Type B pancreatic cell (in vitro differentiated cells): ENCODE measurements around the gene SYTL1. TPM values are rescaled to one million over a fixed set of nuclear protein-coding genes. Genes with fewer than 3 reads are reported as not detected.

Experiments
- DNase-seq: peaks from one replicate; pipeline ENCODE4 v3.0.0; 2021; ENCODE audit warnings: mixed read lengths; ENCODE audit not compliant: unreplicated experiment; ENCODE audit errors: extremely low spot score
- H3K27ac Mint-ChIP-seq: 2 replicates; pipeline ENCODE4 v1.8.0; 2021; ENCODE audit warnings: mild to moderate bottlenecking, mixed read lengths
- H3K27me3 Mint-ChIP-seq: 2 replicates; pipeline ENCODE4 v1.8.0; 2021; ENCODE audit warnings: mixed read lengths
- H3K36me3 Mint-ChIP-seq: 2 replicates; pipeline ENCODE4 v1.8.0; 2021; ENCODE audit warnings: mixed read lengths
- H3K4me1 Mint-ChIP-seq: one replicate; pipeline ENCODE4 v1.8.0; 2021; ENCODE audit warnings: mixed read lengths; ENCODE audit not compliant: unreplicated experiment
- H3K4me3 Mint-ChIP-seq: 2 replicates; pipeline ENCODE4 v1.8.0; 2021; ENCODE audit warnings: mild to moderate bottlenecking, mixed read lengths
- H3K9me3 Mint-ChIP-seq: 2 replicates; pipeline ENCODE4 v1.8.0; 2021; ENCODE audit warnings: mixed read lengths
- total RNA-seq: library from RNA; stranded (reverse); gene quantifications from 2 replicates; pipeline ENCODE4 v1.2.1, GENCODE V29; 2021; ENCODE audit warnings: low replicate concordance
- TF ChIP-seq, protein P1 (sequence below): fragments of 200-600 bp; sonication (generic); conservative IDR thresholded peaks from 2 replicates; pipeline ENCODE4 v1.5.0; 2021; ENCODE audit warnings: antibody characterized with exemption, mild to moderate bottlenecking

Gene SYTL1
- total RNA-seq, 1 donor from 2014 or later: 37.2 TPM

DNA sequence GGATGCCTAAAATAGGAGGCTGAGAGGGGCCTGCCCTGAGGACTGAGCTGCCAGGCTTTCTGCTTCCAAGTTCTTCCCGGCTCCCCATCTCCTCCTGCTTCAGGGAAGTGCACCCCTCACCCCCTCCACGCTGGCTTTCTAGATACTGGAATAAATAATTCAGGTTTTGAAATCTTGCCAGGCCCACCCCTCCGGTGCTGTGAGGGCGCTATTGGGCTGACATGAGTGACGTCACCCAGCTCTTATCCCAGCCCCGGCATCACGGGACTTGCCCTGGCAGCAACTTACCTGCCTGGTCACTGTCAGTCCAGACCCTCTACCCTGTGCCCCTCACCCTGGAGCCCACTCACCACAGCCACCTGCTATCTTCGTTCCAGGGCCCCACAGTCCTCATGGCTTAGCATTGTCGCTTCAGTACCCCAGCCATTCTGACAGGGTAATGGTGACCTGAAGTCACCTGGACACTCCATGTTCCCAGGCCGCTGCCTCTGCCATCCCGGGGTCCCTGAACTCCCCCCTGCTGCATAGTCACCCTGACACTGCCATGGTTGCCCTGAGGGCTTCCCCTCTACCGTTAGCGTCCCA is 49.8 kb downstream of the SYTL1 start:
- peaks cover 13% of the 10 kb centered on the region for H3K27me3 Mint-ChIP-seq
- H3K4me3 Mint-ChIP-seq: peak overlapping the region; percentile 89
- no peaks in the 10 kb centered on the region for H3K9me3 Mint-ChIP-seq
- TF ChIP-seq, protein P1, sequence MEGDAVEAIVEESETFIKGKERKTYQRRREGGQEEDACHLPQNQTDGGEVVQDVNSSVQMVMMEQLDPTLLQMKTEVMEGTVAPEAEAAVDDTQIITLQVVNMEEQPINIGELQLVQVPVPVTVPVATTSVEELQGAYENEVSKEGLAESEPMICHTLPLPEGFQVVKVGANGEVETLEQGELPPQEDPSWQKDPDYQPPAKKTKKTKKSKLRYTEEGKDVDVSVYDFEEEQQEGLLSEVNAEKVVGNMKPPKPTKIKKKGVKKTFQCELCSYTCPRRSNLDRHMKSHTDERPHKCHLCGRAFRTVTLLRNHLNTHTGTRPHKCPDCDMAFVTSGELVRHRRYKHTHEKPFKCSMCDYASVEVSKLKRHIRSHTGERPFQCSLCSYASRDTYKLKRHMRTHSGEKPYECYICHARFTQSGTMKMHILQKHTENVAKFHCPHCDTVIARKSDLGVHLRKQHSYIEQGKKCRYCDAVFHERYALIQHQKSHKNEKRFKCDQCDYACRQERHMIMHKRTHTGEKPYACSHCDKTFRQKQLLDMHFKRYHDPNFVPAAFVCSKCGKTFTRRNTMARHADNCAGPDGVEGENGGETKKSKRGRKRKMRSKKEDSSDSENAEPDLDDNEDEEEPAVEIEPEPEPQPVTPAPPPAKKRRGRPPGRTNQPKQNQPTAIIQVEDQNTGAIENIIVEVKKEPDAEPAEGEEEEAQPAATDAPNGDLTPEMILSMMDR: no peak
- H3K27ac Mint-ChIP-seq: peak overlapping the region; percentile 88
- H3K36me3 Mint-ChIP-seq: no peaks in the 10 kb centered on the region
- DNase-seq: no peak
- peaks cover 23% of the 10 kb centered on the region for H3K4me1 Mint-ChIP-seq

DNA sequence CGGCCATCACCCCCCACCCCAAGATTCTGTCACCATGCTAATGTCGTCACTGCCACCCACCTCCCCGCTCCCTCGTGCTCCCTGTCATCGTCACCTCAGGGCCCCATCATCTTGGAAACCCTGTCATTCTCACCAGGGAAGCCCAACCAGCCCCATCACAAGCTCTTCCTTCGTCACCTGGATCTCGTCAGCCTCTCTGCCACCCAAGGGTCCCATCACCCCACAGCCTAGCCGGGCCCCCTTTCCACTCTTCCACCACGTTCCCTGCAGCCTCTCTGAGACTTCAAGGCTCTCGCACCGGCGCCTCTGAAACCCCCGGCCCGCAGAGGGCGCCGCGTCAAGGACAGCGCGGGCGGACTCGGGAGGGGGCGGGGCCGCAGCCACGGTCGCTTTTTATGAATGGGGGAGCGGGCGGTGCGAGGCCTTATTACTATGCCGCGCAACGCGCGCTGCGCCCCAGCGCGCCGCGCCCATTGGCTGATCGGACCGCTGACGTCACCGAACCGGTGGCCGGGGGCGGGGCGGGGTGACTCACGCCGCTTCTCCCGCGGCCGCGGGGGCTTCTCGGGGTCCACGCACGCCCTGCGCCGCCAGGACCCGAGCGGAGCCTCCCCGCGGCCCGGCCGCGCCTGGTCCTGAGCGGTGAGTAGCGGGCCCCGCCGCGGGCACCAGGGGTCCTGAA is 50.4 kb downstream of the SYTL1 start, which contains the start of gene GPR3:
TSS of gene GPR3 (plus strand) at position 527 of the 682 bp plus-strand sequence. CDS start 1,177 bp downstream, outside the sequence.
- Mint-ChIP-seq H3K36me3 (no peaks in the 10 kb centered on the region), H3K27me3 (peaks cover 13% of the 10 kb centered on the region), H3K9me3 (no peaks in the 10 kb centered on the region), H3K4me1 (peaks cover 23% of the 10 kb centered on the region), H3K27ac (peak within 1 kb of the TSS; percentile 88), H3K4me3 (peak within 1 kb of the TSS; percentile 89)
- peak; percentile 92 for DNase-seq
- TF ChIP-seq, protein P1: peak; percentile 65

DNA sequence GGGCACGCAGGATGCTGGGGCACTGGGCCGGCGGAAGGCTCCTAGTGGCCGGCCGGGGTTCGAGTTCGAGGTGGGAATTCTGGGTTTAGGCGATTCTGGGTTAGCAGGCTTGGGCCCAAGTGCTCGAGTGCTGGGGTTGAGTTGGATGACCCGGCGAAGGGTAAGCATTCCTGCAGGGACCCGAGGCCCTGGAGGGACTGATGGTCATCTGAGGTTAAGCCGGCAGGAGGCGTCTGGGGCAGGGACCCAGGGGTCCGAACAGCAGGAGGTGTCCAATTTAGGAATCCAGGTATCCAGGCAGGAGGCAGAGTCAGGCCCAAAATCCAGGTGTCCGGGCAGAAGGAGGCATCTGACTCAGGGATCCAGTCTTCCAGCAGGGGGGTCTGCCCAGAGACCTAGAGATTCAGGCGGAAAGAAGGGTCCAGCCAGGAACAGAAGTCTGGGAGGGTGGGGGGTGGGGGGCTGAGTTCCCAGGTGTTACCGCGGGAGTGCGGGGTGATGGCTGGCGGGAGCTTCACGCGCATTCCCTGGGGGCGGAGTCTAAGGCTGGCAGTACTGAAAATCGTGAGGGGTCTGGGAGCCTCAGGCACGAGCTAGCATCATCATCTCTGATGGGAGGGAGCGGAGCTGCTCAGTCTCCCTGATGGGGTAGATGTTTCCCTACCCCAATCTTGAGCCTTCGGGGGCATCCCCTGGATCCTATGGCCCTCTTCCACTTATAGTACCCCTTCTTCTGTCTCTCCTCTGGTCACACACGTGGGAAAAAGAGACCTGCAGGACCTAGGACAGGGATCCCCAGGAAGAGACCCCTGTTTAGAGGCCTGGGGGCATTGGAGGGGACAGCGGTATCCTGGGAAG is 51.2 kb downstream of the SYTL1 start:
- Mint-ChIP-seq H3K9me3 (no peaks in the 10 kb centered on the region), H3K4me1 (peaks cover 26% of the 10 kb centered on the region), H3K27ac (peak overlapping the region; percentile 70), H3K27me3 (peaks cover 13% of the 10 kb centered on the region), H3K4me3 (peak overlapping the region; percentile 86), H3K36me3 (no peaks in the 10 kb centered on the region)
- no peak for DNase-seq
- TF ChIP-seq, protein P1: peak; percentile 54

DNA sequence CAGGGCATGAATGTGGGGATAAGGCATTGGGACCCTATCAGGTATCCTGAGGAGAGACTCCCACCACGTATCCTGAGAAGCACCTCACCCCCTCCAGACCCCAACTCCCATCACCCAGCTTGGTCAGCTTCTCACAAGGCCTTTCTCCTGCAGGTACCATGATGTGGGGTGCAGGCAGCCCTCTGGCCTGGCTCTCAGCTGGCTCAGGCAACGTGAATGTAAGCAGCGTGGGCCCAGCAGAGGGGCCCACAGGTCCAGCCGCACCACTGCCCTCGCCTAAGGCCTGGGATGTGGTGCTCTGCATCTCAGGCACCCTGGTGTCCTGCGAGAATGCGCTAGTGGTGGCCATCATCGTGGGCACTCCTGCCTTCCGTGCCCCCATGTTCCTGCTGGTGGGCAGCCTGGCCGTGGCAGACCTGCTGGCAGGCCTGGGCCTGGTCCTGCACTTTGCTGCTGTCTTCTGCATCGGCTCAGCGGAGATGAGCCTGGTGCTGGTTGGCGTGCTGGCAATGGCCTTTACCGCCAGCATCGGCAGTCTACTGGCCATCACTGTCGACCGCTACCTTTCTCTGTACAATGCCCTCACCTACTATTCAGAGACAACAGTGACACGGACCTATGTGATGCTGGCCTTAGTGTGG is 51.9 kb downstream of the SYTL1 start:
- TF ChIP-seq, protein P1: no peak
- peak overlapping the region; percentile 86 for H3K4me3 Mint-ChIP-seq
- no peaks in the 10 kb centered on the region for H3K36me3 Mint-ChIP-seq
- H3K27me3 Mint-ChIP-seq: peaks cover 10% of the 10 kb centered on the region
- H3K4me1 Mint-ChIP-seq: peaks cover 26% of the 10 kb centered on the region
- no peak for DNase-seq
- H3K9me3 Mint-ChIP-seq: no peaks in the 10 kb centered on the region
- H3K27ac Mint-ChIP-seq: peak overlapping the region; percentile 56

DNA sequence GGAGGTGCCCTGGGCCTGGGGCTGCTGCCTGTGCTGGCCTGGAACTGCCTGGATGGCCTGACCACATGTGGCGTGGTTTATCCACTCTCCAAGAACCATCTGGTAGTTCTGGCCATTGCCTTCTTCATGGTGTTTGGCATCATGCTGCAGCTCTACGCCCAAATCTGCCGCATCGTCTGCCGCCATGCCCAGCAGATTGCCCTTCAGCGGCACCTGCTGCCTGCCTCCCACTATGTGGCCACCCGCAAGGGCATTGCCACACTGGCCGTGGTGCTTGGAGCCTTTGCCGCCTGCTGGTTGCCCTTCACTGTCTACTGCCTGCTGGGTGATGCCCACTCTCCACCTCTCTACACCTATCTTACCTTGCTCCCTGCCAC is 52.4 kb downstream of the SYTL1 start:
- Mint-ChIP-seq H3K4me3 (peak overlapping the region; percentile 45), H3K36me3 (no peaks in the 10 kb centered on the region)

More for the DNA sequence above, 52.4 kb downstream of the SYTL1 start:
- Mint-ChIP-seq H3K27me3 (peaks cover 10% of the 10 kb centered on the region), H3K4me1 (peaks cover 31% of the 10 kb centered on the region), H3K9me3 (no peaks in the 10 kb centered on the region), H3K27ac (peak overlapping the region; percentile 56)
- no peak for DNase-seq
- TF ChIP-seq, protein P1: no peak
